HFFc6 (cell line): ENCODE data around the gene PIGV. TPM values are rescaled to one million over a fixed set of nuclear protein-coding genes. Genes with fewer than 3 reads are reported as not detected.

Experiments used
- DNase-seq: peaks from one replicate; pipeline ENCODE4 v3.0.0-alpha.2; 2018
- H3K27ac Mint-ChIP-seq: 2 replicates; pipeline ENCODE4 v1.8.0; 2020; ENCODE audit warnings: mild to moderate bottlenecking, mixed read lengths
- H3K27me3 Mint-ChIP-seq: 2 replicates; pipeline ENCODE4 v1.8.0; 2021; ENCODE audit warnings: mild to moderate bottlenecking, moderate library complexity, mixed read lengths; ENCODE audit not compliant: insufficient read depth
- H3K36me3 Mint-ChIP-seq: 2 replicates; pipeline ENCODE4 v1.8.0; 2021; ENCODE audit warnings: low read depth, mixed read lengths
- H3K4me1 Mint-ChIP-seq: 2 replicates; pipeline ENCODE4 v1.8.0; 2020; ENCODE audit warnings: low read depth, mixed read lengths
- H3K4me3 Mint-ChIP-seq: 2 replicates; pipeline ENCODE4 v1.8.0; 2020; ENCODE audit warnings: mild to moderate bottlenecking, moderate library complexity, mixed read lengths
- H3K9me3 Mint-ChIP-seq: 2 replicates; pipeline ENCODE4 v1.8.0; 2020; ENCODE audit warnings: mild to moderate bottlenecking, mixed read lengths
- CTCF ChIP-seq: fragments of 200-600 bp; sonication (generic); IDR thresholded peaks from 2 replicates; pipeline ENCODE4 v1.5.0; 2021; ENCODE audit warnings: antibody characterized with exemption, mild to moderate bottlenecking
- total RNA-seq, 6 experiments: library from RNA; stranded (reverse); fragmentation: NEBNext Ultra II Directional; extraction: Animal tissue kit (Norgen Biotek cat#: 25700); gene quantifications; 2 replicates in 1 of 6; 3 replicates in 5 of 6; pipeline ENCODE4 v1.2.3, GENCODE V29; 2021

Gene PIGV
- total RNA-seq, 6 experiments from 2014 or later = 11.5 to 16.4 (median 13.6) TPM

- Mint-ChIP-seq H3K27me3 (peaks cover 11% of the 10 kb centered on the region), H3K27ac (peak overlapping the region; percentile 100), H3K9me3 (no peaks in the 10 kb centered on the region), H3K36me3 (peaks cover 7% of the 10 kb centered on the region; the same call in 1 of the 2 replicates), H3K4me1 (peaks cover 55% of the 10 kb centered on the region), H3K4me3 (no peak overlapping the region)
- no peak for TF ChIP-seq CTCF
- no peak for DNase-seq
These were observed 1.8 kb downstream of the PIGV start for GRCh38 chr1:26789612-26789865.

GRCh38 chr1:26789931-26790330 is 2.2 kb downstream of the PIGV start:
- peak overlapping the region; percentile 54; the same call in 1 of the 2 replicates for H3K27ac Mint-ChIP-seq
- no peak overlapping the region for H3K4me3 Mint-ChIP-seq
- no peak for DNase-seq
- H3K9me3 Mint-ChIP-seq = no peaks in the 10 kb centered on the region
- peaks cover 11% of the 10 kb centered on the region for H3K27me3 Mint-ChIP-seq
- H3K36me3 Mint-ChIP-seq = peaks cover 11% of the 10 kb centered on the region; the same call in 1 of the 2 replicates
- TF ChIP-seq CTCF = no peak
- peaks cover 52% of the 10 kb centered on the region for H3K4me1 Mint-ChIP-seq

GRCh38 chr1:26790551-26790953 is 2.8 kb downstream of the PIGV start:
- H3K4me3 Mint-ChIP-seq = no peak overlapping the region
- H3K27ac Mint-ChIP-seq = peak overlapping the region; percentile 45; the same call in 1 of the 2 replicates
- DNase-seq = no peak
- H3K9me3 Mint-ChIP-seq = no peaks in the 10 kb centered on the region
- peaks cover 12% of the 10 kb centered on the region; the same call in 1 of the 2 replicates for H3K36me3 Mint-ChIP-seq
- peaks cover 45% of the 10 kb centered on the region for H3K4me1 Mint-ChIP-seq
- peaks cover 11% of the 10 kb centered on the region for H3K27me3 Mint-ChIP-seq
- TF ChIP-seq CTCF = no peak

- TF ChIP-seq CTCF = no peak
- Mint-ChIP-seq H3K4me1 (peaks cover 39% of the 10 kb centered on the region), H3K4me3 (no peak overlapping the region), H3K27me3 (peaks cover 8% of the 10 kb centered on the region), H3K9me3 (no peaks in the 10 kb centered on the region), H3K36me3 (peaks cover 12% of the 10 kb centered on the region; the same call in 1 of the 2 replicates), H3K27ac (no peak overlapping the region)
- no peak for DNase-seq
These were observed 3.4 kb downstream of the PIGV start for GRCh38 chr1:26791148-26791547.

GRCh38 chr1:26791626-26792025 is 3.9 kb downstream of the PIGV start:
- peaks cover 35% of the 10 kb centered on the region for H3K4me1 Mint-ChIP-seq
- H3K36me3 Mint-ChIP-seq = peaks cover 12% of the 10 kb centered on the region; the same call in 1 of the 2 replicates
- H3K9me3 Mint-ChIP-seq = no peaks in the 10 kb centered on the region
- H3K27me3 Mint-ChIP-seq = peaks cover 8% of the 10 kb centered on the region
- TF ChIP-seq CTCF = no peak
- no peak for DNase-seq
- H3K4me3 Mint-ChIP-seq = no peak overlapping the region
- no peak overlapping the region for H3K27ac Mint-ChIP-seq

- Mint-ChIP-seq H3K4me3 (no peak overlapping the region), H3K4me1 (peaks cover 24% of the 10 kb centered on the region), H3K27ac (no peak overlapping the region), H3K36me3 (peaks cover 12% of the 10 kb centered on the region; the same call in 1 of the 2 replicates), H3K9me3 (no peaks in the 10 kb centered on the region), H3K27me3 (peaks cover 4% of the 10 kb centered on the region)
- DNase-seq = no peak
- no peak for TF ChIP-seq CTCF
These were observed 5.2 kb downstream of the PIGV start for GRCh38 chr1:26792924-26793323.
